HEK293 (cell line): ENCODE data around the gene CUL7.

Source experiments
- BCL6B ChIP-seq: fragments of 450-650 bp; formaldehyde crosslinking; IDR thresholded peaks from 2 replicates; pipeline ENCODE4 v1.5.1; 2017; ENCODE audit warnings: missing biosample characterization, missing genetic modification characterization
- KLF10 ChIP-seq: fragments of 450-650 bp; IDR thresholded peaks from 2 replicates; pipeline ENCODE4 v1.5.1; 2018; ENCODE audit warnings: missing biosample characterization, mild to moderate bottlenecking, missing genetic modification characterization
- OVOL3 ChIP-seq: fragments of 450-650 bp; formaldehyde crosslinking; IDR thresholded peaks from 2 replicates; pipeline ENCODE4 v1.5.1; 2016; ENCODE audit warnings: missing biosample characterization, missing genetic modification characterization
- PRDM2 ChIP-seq: fragments of 450-650 bp; formaldehyde crosslinking; IDR thresholded peaks from 2 replicates; pipeline ENCODE4 v1.5.1; 2016; ENCODE audit warnings: missing biosample characterization, missing genetic modification characterization, borderline replicate concordance
- REST ChIP-seq: fragments of 450-650 bp; formaldehyde crosslinking; IDR thresholded peaks from 2 replicates; pipeline ENCODE4 v1.5.1; 2016; ENCODE audit warnings: missing biosample characterization, missing genetic modification characterization
- ZBTB21 ChIP-seq: fragments of 450-650 bp; formaldehyde crosslinking; IDR thresholded peaks from 2 replicates; pipeline ENCODE4 v1.5.1; 2017; ENCODE audit warnings: missing biosample characterization, missing genetic modification characterization
- ZBTB8A ChIP-seq: fragments of 450-650 bp; formaldehyde crosslinking; IDR thresholded peaks from 2 replicates; pipeline ENCODE4 v1.5.1; 2016; ENCODE audit warnings: missing biosample characterization, missing genetic modification characterization
- ZFP69B ChIP-seq: fragments of 450-650 bp; formaldehyde crosslinking; IDR thresholded peaks from 2 replicates; pipeline ENCODE4 v1.5.1; 2016; ENCODE audit warnings: missing biosample characterization, missing genetic modification characterization
- ZNF157 ChIP-seq: fragments of 450-650 bp; formaldehyde crosslinking; IDR thresholded peaks from 2 replicates; pipeline ENCODE4 v1.5.1; 2016; ENCODE audit warnings: missing biosample characterization, missing genetic modification characterization
- ZNF174 ChIP-seq: fragments of 450-650 bp; formaldehyde crosslinking; IDR thresholded peaks from 2 replicates; pipeline ENCODE4 v1.5.0; 2017; ENCODE audit warnings: missing biosample characterization, mild to moderate bottlenecking, missing genetic modification characterization
- ZNF202 ChIP-seq: fragments of 450-650 bp; formaldehyde crosslinking; IDR thresholded peaks from 2 replicates; pipeline ENCODE4 v1.5.1; 2016; ENCODE audit warnings: missing biosample characterization, missing genetic modification characterization, borderline replicate concordance
- ZNF23 ChIP-seq: fragments of 450-650 bp; formaldehyde crosslinking; IDR thresholded peaks from 2 replicates; pipeline ENCODE4 v1.5.1; 2016; ENCODE audit warnings: missing biosample characterization, missing genetic modification characterization, borderline replicate concordance
- ZNF24 ChIP-seq: fragments of 450-650 bp; formaldehyde crosslinking; IDR thresholded peaks from 2 replicates; pipeline ENCODE4 v1.5.1; 2016; ENCODE audit warnings: missing biosample characterization, missing genetic modification characterization
- ZNF248 ChIP-seq: fragments of 450-650 bp; formaldehyde crosslinking; IDR thresholded peaks from 2 replicates; pipeline ENCODE4 v1.5.1; 2017; ENCODE audit warnings: missing biosample characterization, missing genetic modification characterization
- ZNF350 ChIP-seq: fragments of 450-650 bp; formaldehyde crosslinking; IDR thresholded peaks from 2 replicates; pipeline ENCODE4 v1.5.0; 2017; ENCODE audit warnings: missing biosample characterization, mild to moderate bottlenecking, missing genetic modification characterization
- ZNF416 ChIP-seq: fragments of 450-650 bp; formaldehyde crosslinking; IDR thresholded peaks from 2 replicates; pipeline ENCODE4 v1.5.1; 2016; ENCODE audit warnings: missing biosample characterization, missing genetic modification characterization
- ZNF510 ChIP-seq: fragments of 450-650 bp; formaldehyde crosslinking; IDR thresholded peaks from 2 replicates; pipeline ENCODE4 v1.5.1; 2018; ENCODE audit warnings: mild to moderate bottlenecking, missing genetic modification characterization, missing biosample characterization; ENCODE audit not compliant: insufficient replicate concordance
- ZNF626 ChIP-seq: fragments of 450-650 bp; sonication (Bioruptor Pico); formaldehyde crosslinking; IDR thresholded peaks from 2 replicates; pipeline ENCODE4 v1.5.1; 2018; ENCODE audit warnings: missing biosample characterization, missing genetic modification characterization, inconsistent platforms
- ZNF707 ChIP-seq: fragments of 450-650 bp; formaldehyde crosslinking; IDR thresholded peaks from 2 replicates; pipeline ENCODE4 v1.5.1; 2016; ENCODE audit warnings: missing biosample characterization, missing genetic modification characterization
- ZNF776 ChIP-seq: fragments of 450-650 bp; formaldehyde crosslinking; IDR thresholded peaks from 2 replicates; pipeline ENCODE4 v1.5.0; 2017; ENCODE audit warnings: missing biosample characterization, missing genetic modification characterization, borderline replicate concordance
- ZNF777 ChIP-seq: fragments of 450-650 bp; formaldehyde crosslinking; IDR thresholded peaks from 2 replicates; pipeline ENCODE4 v1.5.1; 2017; ENCODE audit warnings: missing biosample characterization, missing genetic modification characterization, borderline replicate concordance
- ZNF792 ChIP-seq: fragments of 450-650 bp; formaldehyde crosslinking; IDR thresholded peaks from 2 replicates; pipeline ENCODE4 v1.5.1; 2016; ENCODE audit warnings: missing biosample characterization, missing genetic modification characterization
- ZSCAN4 ChIP-seq: fragments of 450-650 bp; formaldehyde crosslinking; IDR thresholded peaks from 2 replicates; pipeline ENCODE4 v1.5.1; 2017; ENCODE audit warnings: missing biosample characterization, missing genetic modification characterization
- ZSCAN5A ChIP-seq: fragments of 450-650 bp; formaldehyde crosslinking; IDR thresholded peaks from 2 replicates; pipeline ENCODE4 v1.5.1; 2016; ENCODE audit warnings: missing biosample characterization, missing genetic modification characterization

Gene CUL7

GRCh38 chr6:43053545-43054205 is at the start of gene CUL7 (continued):
- TF ChIP-seq ZNF510 (tag by site-specific recombination) (no peak), ZBTB21 (peak; percentile 83), ZBTB8A (tag by site-specific recombination) (no peak; the same call in none of the 2 replicates), ZNF626 (tag by site-specific recombination) (no peak), ZNF707 (tag by site-specific recombination) (no peak), ZSCAN4 (peak; percentile 40), ZNF174 (tag by site-specific recombination) (no peak), BCL6B (tag by site-specific recombination) (no peak), ZNF792 (tag by site-specific recombination) (no peak), OVOL3 (tag by site-specific recombination) (0 out of 2 replicates have a peak, but pooled peaks have one; percentile 39), ZSCAN5A (tag by site-specific recombination) (no peak), ZNF416 (tag by site-specific recombination) (no peak), ZNF23 (tag by site-specific recombination) (no peak), ZNF157 (tag by site-specific recombination) (no peak), ZNF248 (tag by site-specific recombination) (no peak), ZFP69B (peak; percentile 99), ZNF777 (tag by site-specific recombination) (no peak; the same call in 1 of the 2 replicates), ZNF202 (tag by site-specific recombination) (no peak), KLF10 (peak; percentile 68; the same call in 1 of the 2 replicates), ZNF350 (tag by site-specific recombination) (no peak), ZNF24 (tag by site-specific recombination) (peak; percentile 24; the same call in 1 of the 2 replicates), PRDM2 (tag by site-specific recombination) (no peak), REST (tag by site-specific recombination) (0 out of 2 replicates have a peak, but pooled peaks have one; percentile 9), ZNF776 (no peak)
